T-helper 1 cell treated with Interleukin-12 subunit alpha and Interleukin-12 subunit beta and Interleukin-4 antibody, amounts not matched to agents 30 ng/mL and 1 ng/mL, for 36 hours (primary cell): ENCODE results near the gene TRAF5. TPM values are rescaled to one million over a fixed set of nuclear protein-coding genes. Genes with fewer than 3 reads are reported as not detected.

Experiments
- intact Hi-C: fragments of 100-400 bp; cut with micrococcal nuclease; formaldehyde crosslinking; loops from one replicate; pipeline ENCODE4 v1.15.1; 2024
- total RNA-seq: library from RNA; stranded (reverse); gene quantifications from 2 replicates; pipeline ENCODE4 v1.2.3, GENCODE V29; 2022

Gene TRAF5
- total RNA-seq, 1 donor from 2014 or later: 58.8 TPM

DNA sequence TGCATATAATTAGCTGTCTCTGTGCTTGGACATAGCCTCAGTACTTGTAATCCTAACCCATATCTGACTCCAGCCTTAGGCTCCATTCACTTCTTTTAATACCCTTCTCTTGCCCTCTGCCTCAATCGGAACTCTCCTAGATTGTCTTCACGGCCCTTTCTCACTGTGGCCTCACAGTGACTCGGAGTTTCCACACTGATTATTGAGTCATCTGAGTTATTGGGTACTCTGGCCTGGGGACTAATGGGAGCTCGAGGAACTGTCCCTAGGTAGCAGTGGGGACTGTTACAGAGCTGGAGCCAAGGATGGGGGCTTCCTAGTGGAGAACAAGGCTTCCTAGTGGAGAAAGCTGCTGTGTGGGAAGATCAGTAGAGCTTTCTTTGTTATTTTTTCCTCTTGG, 17.0 kb downstream of the TRAF5 start:
- intact Hi-C loops: no loop called here

- intact Hi-C loops: no loop called here
Measured at GRCh38 chr1:211344152-211344618, 17.6 kb downstream of the TRAF5 start.

- intact Hi-C loops: no loop called here
Measured at GRCh38 chr1:211345719-211346118, 19.1 kb downstream of the TRAF5 start.

GRCh38 chr1:211347077-211347844, 20.6 kb downstream of the TRAF5 start:
- intact Hi-C loops: no loop called here

- intact Hi-C loops: no loop called here
Measured at GRCh38 chr1:211348547-211348946, 21.9 kb downstream of the TRAF5 start.

GRCh38 chr1:211349741-211350140, 23.1 kb downstream of the TRAF5 start:
- intact Hi-C loops: no loop called here

GRCh38 chr1:211352055-211352454, 25.4 kb downstream of the TRAF5 start:
- intact Hi-C loops: loop anchor here (2.0 kb wide), 1 partner anchor 31 kb away; no protein-coding TSS in a partner anchor

DNA sequence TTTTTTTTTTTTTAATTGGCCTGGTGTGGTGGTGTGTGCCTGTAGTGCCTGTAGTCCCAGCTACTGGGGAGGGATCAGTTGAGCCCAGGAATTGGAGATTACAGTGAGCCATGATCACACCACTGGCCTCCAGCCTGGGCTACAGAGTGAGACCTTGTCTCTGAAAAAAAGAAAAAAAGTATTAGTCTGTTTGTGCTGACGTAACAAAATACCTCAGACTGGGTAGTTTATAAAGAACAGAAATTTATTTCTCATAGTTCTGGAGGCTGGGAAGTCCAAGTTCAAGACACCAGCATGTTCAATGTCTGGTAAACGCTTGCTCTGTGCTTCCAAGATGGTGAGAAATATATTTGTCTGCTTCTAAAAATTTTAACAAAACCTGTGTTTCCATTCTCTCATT, 25.8 kb downstream of the TRAF5 start:
- intact Hi-C loops: loop anchor here (2.0 kb wide), 1 partner anchor 30 kb away; no protein-coding TSS in a partner anchor

GRCh38 chr1:211352985-211353515, 26.4 kb downstream of the TRAF5 start:
- intact Hi-C loops: loop anchor here (1.0 to 2.0 kb wide), 4 partner anchors 17 to 30 kb away; no protein-coding TSS in a partner anchor

DNA sequence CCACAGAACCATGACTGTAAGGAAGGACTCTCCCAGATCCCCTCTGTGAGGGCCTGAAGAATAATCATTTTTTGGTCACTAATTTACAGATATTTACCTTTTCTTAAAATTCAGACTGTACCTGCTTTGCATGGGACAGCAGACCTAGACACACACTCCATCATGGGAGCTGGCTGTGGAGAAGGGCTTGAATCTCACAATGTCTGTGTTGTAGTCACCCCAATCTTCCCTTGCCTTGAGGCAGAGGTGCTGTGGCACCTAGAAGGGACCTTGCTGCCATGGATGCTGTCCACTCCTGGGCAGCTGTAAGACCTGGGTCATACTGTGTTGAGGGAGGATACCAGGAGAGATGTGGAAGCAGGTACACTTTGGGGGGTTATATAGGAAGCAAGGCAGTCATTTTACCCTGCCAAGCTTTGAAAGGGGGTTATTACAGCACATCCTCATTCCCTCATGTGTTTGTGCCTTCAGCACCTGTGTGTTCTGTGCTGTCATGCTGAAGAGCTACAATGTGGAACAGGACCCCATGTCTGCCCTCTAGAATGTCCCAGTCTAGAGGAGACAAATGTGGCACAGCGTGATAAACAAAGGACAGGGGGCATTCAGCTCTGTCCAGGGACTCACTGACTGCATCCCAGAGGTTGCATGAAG, 27.1 kb downstream of the TRAF5 start:
- intact Hi-C loops: loop anchor here (1.0 to 2.0 kb wide), 4 partner anchors 17 to 30 kb away; no protein-coding TSS in a partner anchor

DNA sequence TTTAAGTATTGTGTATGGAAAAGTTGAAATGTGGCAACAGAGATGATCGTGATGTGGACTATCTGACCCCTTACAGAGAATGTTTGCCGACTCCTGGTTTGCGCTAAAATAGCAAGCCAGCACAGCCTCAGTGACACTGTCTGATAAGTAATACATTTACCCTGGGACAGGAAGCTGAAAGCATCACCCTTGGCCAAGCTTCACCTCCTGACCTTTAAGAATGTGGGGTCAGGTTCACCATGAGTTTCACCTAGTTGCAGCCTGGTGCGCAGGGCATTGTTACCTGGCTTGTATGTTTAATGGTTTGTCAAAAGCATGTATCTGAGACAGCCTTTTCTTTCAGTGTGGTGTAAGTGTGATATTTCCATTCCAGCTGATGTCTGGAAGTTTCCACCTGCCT, 29.2 kb downstream of the TRAF5 start:
- intact Hi-C loops: no loop called here

DNA sequence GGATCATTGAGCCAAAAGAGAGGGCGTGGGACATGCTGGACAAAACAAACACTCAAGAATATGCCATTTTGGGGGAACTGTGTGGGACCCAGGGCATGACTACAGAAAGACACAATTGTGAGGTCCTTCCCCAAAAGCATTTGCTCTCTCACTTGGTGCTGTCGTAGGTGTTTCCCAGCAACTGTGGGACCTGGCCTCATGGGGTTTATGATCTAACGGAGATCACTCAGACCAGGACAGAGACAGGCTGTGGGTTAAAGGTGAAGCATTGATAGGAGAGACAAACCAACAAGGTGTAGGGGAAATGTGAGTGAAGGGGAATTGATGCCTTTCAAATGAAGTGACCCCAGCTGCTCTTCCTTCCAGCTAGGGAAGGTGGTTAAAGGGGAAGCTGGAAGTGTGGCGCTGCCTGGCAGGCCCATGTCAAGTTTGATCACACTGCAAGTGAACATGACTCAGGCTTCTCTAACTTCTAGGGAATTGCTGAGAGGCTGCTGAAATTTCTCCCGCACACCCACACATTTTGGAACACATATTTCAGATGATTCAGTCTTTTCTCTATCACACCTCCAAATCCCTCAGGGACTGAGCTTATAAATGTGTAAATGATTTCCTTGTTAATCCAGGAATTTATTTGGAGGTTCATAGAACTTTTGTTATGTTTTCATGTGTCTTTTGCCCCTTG, 30.2 kb downstream of the TRAF5 start:
- intact Hi-C loops: no loop called here

GRCh38 chr1:211358685-211359084, 32.1 kb downstream of the TRAF5 start:
- intact Hi-C loops: no loop called here

GRCh38 chr1:211359876-211360275, 33.2 kb downstream of the TRAF5 start:
- intact Hi-C loops: no loop called here

GRCh38 chr1:211361202-211361601, 34.6 kb downstream of the TRAF5 start:
- intact Hi-C loops: no loop called here

DNA sequence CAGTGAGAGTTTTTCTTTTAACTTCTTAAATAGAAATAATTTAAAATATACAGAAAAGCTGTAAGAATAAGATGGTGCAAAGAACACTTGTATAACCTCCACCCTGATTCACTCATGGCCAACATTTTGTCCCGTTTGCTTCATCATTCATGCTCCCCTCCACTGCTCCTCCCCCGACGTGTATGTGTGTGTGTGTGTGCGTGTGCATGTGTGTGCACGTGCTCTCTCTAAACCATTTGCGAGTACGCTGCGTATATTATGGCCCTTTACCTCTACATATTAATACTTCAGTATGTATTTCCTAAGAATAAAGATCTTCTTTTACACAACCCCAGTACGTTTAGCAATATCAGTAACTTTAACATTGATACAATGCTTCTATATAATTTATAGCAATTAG, 43.0 kb downstream of the TRAF5 start:
- intact Hi-C loops: no loop called here

DNA sequence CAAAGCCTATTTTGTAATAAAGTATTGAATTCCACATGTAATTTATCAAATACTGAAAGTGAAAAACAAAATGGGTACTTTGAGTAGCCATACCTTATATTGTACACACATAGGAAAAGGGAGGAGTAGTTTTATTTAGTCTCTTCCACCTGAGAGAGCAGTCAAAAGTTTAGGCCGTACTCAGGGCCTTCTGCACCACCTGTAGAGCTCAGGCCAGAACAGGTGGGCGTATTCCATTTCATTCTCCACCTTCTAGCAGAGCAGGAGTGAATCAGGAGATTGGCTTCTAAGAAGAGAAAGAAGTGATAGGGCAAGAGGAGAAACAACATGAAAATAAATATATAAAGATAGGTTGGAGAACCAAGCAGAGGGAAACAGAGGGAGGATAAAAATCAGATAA, 44.0 kb downstream of the TRAF5 start:
- intact Hi-C loops: no loop called here

DNA sequence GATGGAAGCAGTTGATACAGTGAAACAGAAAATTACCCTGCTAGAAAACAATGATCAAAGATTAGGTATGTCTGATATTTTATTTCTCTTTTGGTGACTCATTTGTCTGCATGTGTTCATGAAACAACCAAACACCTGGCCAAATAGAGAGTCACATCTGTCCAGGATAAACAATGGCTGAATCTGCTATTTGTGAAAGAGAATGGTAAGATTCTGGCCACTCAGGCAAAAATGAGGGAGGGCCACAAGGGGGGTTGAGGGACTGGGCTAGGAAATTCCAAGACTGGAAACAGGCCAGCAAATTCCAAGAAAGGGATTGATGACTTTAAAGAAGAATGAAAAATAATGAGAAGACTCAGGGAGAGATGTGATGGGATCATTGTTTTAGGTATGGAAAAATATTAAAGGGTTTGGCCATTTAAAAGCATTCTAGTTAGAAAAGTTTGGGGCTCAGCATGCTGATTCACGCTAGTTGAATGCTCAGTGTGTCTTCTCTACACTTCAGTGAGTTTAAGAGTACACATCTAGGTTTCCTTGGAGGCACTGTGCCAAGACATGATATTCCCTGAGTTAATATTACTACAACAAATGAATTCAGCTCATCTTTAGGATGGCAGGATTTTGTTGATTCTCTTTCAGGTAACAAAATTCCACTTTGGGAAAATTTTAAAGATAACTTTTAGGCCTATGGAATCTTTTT, 44.9 kb downstream of the TRAF5 start:
- intact Hi-C loops: no loop called here

- intact Hi-C loops: no loop called here
Measured at GRCh38 chr1:211372463-211372862, 45.8 kb downstream of the TRAF5 start.

GRCh38 chr1:211375146-211375818, 48.6 kb downstream of the TRAF5 start:
- intact Hi-C loops: no loop called here

DNA sequence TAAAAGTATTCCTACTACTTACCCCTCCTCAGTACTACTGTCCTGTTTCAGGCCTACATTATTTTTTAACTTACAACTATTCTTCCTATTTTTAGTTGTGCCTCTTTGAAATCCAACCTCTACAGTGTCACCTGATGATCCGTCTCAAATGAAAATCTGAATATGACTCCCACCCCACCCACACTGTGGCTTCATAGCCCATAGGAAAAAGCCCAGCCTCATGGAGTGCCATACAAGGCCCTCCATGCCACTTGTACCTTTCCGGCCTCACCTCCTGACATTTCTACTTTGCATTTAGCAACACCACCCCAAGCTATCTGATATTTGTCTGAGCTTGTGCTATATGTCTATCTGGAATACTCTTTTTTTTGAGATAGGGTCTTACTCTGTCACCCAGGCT, 49.3 kb downstream of the TRAF5 start:
- intact Hi-C loops: no loop called here
